Keratinocyte (primary cell): Measurements from ENCODE around the gene HSD17B1. TPM values are rescaled to one million over a fixed set of nuclear protein-coding genes. Genes with fewer than 3 reads are reported as not detected.
"Not testable (repeated sequence)": the region's sequence is repeated elsewhere in the genome, so short reads cannot be mapped to it uniquely, and the experiment has no call there.

ENCODE experiments used
- DNase-seq: peaks from one replicate; pipeline ENCODE4 v3.0.0-alpha.2; 2011; ENCODE audit warnings: low read depth, missing footprints, low spot score
- FAIRE-seq: peaks from 2 replicates; lab custom pipeline; 2011; peaks lifted over from hg19 to GRCh38; lab: Jason Lieb, UNC
- H2AFZ ChIP-seq: 2 replicates; pipeline ENCODE4 v1.6.0; 2012; ENCODE audit warnings: low read length, control low read depth, inconsistent platforms; ENCODE audit not compliant: control insufficient read depth
- H3K27ac ChIP-seq: 2 replicates; pipeline ENCODE4 v1.5.1; 2011; ENCODE audit warnings: low read length; ENCODE audit not compliant: control insufficient read depth, insufficient read depth
- H3K27me3 ChIP-seq: 3 replicates; pipeline ENCODE4 v1.6.0; 2011; ENCODE audit warnings: low read length; ENCODE audit not compliant: control insufficient read depth, insufficient read depth; ENCODE audit errors: extremely low read depth
- H3K36me3 ChIP-seq, 2 experiments: 2 replicates in 1 of 2; 3 replicates in 1 of 2; pipeline ENCODE4 v1.5.1; 2011; ENCODE audit warnings: low read length in 2 of 2, mild to moderate bottlenecking in 1 of 2; ENCODE audit not compliant: control insufficient read depth in 2 of 2, insufficient read depth in 2 of 2; ENCODE audit errors: extremely low read depth in 1 of 2
- H3K4me1 ChIP-seq: 3 replicates; pipeline ENCODE4 v1.5.1; 2011; ENCODE audit warnings: low read length; ENCODE audit not compliant: control insufficient read depth, insufficient read depth; ENCODE audit errors: extremely low read depth
- H3K4me2 ChIP-seq: 3 replicates; pipeline ENCODE4 v1.6.0; 2011; ENCODE audit warnings: low read depth, low read length; ENCODE audit not compliant: control insufficient read depth, insufficient read depth; ENCODE audit errors: extremely low read depth
- H3K4me3 ChIP-seq, 3 experiments: fragments of 200-600 bp in 1 of 3; sonication (generic) in 1 of 3; 2 replicates in 2 of 3; 3 replicates in 1 of 3; pipeline ENCODE4 v1.5.1; 2011 to 2016; ENCODE audit warnings: low read length in 3 of 3, mild to moderate bottlenecking in 3 of 3, control low read depth in 2 of 3, inconsistent platforms in 1 of 3, low read depth in 1 of 3, mixed read lengths in 1 of 3, mixed run types in 1 of 3, moderate library complexity in 1 of 3; ENCODE audit not compliant: control insufficient read depth in 2 of 3, insufficient read depth in 2 of 3; ENCODE audit errors: extremely low read depth in 1 of 3
- H3K79me2 ChIP-seq: 2 replicates; pipeline ENCODE4 v1.6.0; 2012; ENCODE audit warnings: low read length; ENCODE audit not compliant: control insufficient read depth, insufficient read depth
- H3K9ac ChIP-seq: 3 replicates; pipeline ENCODE4 v1.6.0; 2011; ENCODE audit warnings: low read length; ENCODE audit not compliant: control insufficient read depth, insufficient read depth; ENCODE audit errors: extremely low read depth
- H3K9me1 ChIP-seq: 3 replicates; pipeline ENCODE4 v1.6.0; 2011; ENCODE audit warnings: low read length; ENCODE audit not compliant: control insufficient read depth, insufficient read depth; ENCODE audit errors: extremely low read depth
- H3K9me3 ChIP-seq: 2 replicates; pipeline ENCODE4 v1.5.1; 2012; ENCODE audit warnings: low read depth, low read length; ENCODE audit not compliant: control insufficient read depth
- H4K20me1 ChIP-seq: 3 replicates; pipeline ENCODE4 v1.6.0; 2011; ENCODE audit warnings: low read length; ENCODE audit not compliant: control insufficient read depth, insufficient read depth; ENCODE audit errors: extremely low read depth
- EZH2 ChIP-seq: IDR thresholded peaks from one replicate; pipeline ENCODE4 v1.6.1; 2012; ENCODE audit warnings: inconsistent platforms, mild to moderate bottlenecking, low read length, moderate library complexity
- dilution Hi-C: fragments of 300-500 bp; cut with MboI; formaldehyde crosslinking; loops from one replicate; pipeline ENCODE4 v1.7.0; 2020; ENCODE audit warnings: low sequenced_read_pairs; ENCODE audit not compliant: extremely low pct_ligation_motif_present
- polyA minus RNA-seq, 3 experiments: library from RNA; depleted of rRNA, polyadenylated mRNA; stranded (reverse); fragments of >200 nt; gene quantifications; 1 replicate in 1 of 3; 2 replicates in 1 of 3; 3 replicates in 1 of 3; pipeline ENCODE4 v1.2.3, GENCODE V29; 2011
- polyA plus RNA-seq, 5 experiments: library from polyadenylated mRNA; depleted of rRNA in 3 of 5; stranded (reverse) in 3 of 5; stranded (forward) in 1 of 5; unstranded in 1 of 5; fragments of >200 nt; gene quantifications; 1 replicate in 1 of 5; 2 replicates in 3 of 5; 3 replicates in 1 of 5; pipeline versions ENCODE4 v1.2.1 to v1.2.3, GENCODE V29; 2011 to 2012; ENCODE audit warnings: missing spikeins in 2 of 5, low read depth in 1 of 5, low replicate concordance in 1 of 5
- TF ChIP-seq, protein P1 (sequence below), 3 experiments: IDR thresholded peaks in 1 of 3; conservative IDR thresholded peaks in 1 of 3; optimal IDR thresholded peaks in 1 of 3; 2 replicates in 2 of 3; 3 replicates in 1 of 3; pipeline versions ENCODE3 to v1.5.1; 2011; ENCODE audit warnings: low read length in 3 of 3, mild to moderate bottlenecking in 3 of 3, moderate library complexity in 2 of 3, control low read depth in 1 of 3, inconsistent platforms in 1 of 3; ENCODE audit not compliant: insufficient read depth in 2 of 3; ENCODE audit errors: extremely low read depth in 1 of 3

The HSD17B1 gene
- polyA plus RNA-seq (3.6 to 14.7 TPM (median 5.3 TPM) in 3 replicates), polyA minus RNA-seq (1.6 to 4.4 TPM (median 4.4 TPM) in 3 replicates)
- polyA plus RNA-seq (2011; ENCODE audit: low read depth), result 1.2 TPM
- 2.9 and 8.8 TPM in 2 replicates for polyA plus RNA-seq (2011; cell fraction: cytosol; rRNA removed)
- polyA plus RNA-seq (2011; cell fraction: nucleus; rRNA removed), result 2.6 and 4.3 TPM in 2 replicates
- polyA plus RNA-seq (2012; ENCODE audit: low replicate concordance), result 6.6 and 8.9 TPM in 2 replicates
- 21.1 TPM for polyA minus RNA-seq (2011; cell fraction: cytosol; rRNA and poly(A)+ RNA removed)
- 2.3 and 3.5 TPM in 2 replicates for polyA minus RNA-seq (2011; cell fraction: nucleus; rRNA and poly(A)+ RNA removed)

DNA sequence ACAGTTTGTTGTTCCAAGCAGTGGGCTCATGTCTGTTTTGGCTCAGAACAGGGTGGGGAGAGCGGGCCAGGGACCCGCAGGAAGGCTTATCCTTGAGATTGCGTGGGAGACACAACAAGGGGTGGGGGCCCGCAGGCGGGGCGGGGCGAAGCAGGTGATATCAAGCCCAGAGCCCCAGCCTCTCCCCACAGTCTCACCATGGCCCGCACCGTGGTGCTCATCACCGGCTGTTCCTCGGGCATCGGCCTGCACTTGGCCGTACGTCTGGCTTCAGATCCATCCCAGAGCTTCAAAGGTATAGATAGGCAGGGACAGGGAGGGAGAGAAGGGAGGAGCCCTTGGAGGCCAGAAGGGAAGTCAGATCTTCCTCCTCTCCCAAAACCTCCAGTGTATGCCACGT, at the start of gene HSD17B1:
Gene HSD17B1 (plus strand): TSS at position 188 of the 400 bp plus-strand sequence. CDS start 11 bp downstream, at position 199.
- Histone ChIP-seq H3K27ac (peak within 1 kb of the TSS; percentile 54), H3K4me2 (peak within 1 kb of the TSS; percentile 86), H3K79me2 (peaks cover 13% of the 10 kb centered on the region), H2AFZ (peak within 1 kb of the TSS; percentile 63), H3K9ac (peak within 1 kb of the TSS; percentile 78), H3K4me1 (peaks cover 25% of the 10 kb centered on the region), H3K4me3 (peak within 1 kb of the TSS; percentile 71 to 82 (median 80))
- H3K27me3 ChIP-seq, DNase-seq, FAIRE-seq, dilution Hi-C loops, H3K9me3 ChIP-seq, H4K20me1 ChIP-seq, H3K9me1 ChIP-seq, H3K36me3 ChIP-seq: not testable (repeated sequence)

- Histone ChIP-seq H3K79me2 (no peaks in the 10 kb centered on the region), H3K4me3 (no peak overlapping the region), H3K27ac (no peak overlapping the region), H4K20me1 (no peaks in the 10 kb centered on the region), H3K9ac (no peak overlapping the region), H3K36me3 (peaks cover 20 to 29% of the 10 kb centered on the region in 2 experiments), H3K9me3 (no peaks in the 10 kb centered on the region), H3K27me3 (no peaks in the 10 kb centered on the region), H3K4me2 (no peak overlapping the region), H3K4me1 (no peaks in the 10 kb centered on the region), H2AFZ (no peak overlapping the region), H3K9me1 (no peaks in the 10 kb centered on the region)
- TF ChIP-seq, protein P1, sequence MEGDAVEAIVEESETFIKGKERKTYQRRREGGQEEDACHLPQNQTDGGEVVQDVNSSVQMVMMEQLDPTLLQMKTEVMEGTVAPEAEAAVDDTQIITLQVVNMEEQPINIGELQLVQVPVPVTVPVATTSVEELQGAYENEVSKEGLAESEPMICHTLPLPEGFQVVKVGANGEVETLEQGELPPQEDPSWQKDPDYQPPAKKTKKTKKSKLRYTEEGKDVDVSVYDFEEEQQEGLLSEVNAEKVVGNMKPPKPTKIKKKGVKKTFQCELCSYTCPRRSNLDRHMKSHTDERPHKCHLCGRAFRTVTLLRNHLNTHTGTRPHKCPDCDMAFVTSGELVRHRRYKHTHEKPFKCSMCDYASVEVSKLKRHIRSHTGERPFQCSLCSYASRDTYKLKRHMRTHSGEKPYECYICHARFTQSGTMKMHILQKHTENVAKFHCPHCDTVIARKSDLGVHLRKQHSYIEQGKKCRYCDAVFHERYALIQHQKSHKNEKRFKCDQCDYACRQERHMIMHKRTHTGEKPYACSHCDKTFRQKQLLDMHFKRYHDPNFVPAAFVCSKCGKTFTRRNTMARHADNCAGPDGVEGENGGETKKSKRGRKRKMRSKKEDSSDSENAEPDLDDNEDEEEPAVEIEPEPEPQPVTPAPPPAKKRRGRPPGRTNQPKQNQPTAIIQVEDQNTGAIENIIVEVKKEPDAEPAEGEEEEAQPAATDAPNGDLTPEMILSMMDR (optimal IDR thresholded peaks at IDR 0.05 in 1 of 3, IDR thresholded peaks at IDR 0.05 in 1 of 3, conservative IDR thresholded peaks at IDR 0.05 in 1 of 3; ENCODE audit: extremely low read depth in 1 of 3, insufficient read depth in 2 of 3, low read length in 3 of 3), result no peak
- no peak for TF ChIP-seq EZH2
- DNase-seq, result no peak
- dilution Hi-C loops, result loop anchor here (25.0 kb wide), 1 partner anchor 191 kb away; no protein-coding TSS in a partner anchor
- FAIRE-seq, result no peak
Observed at GRCh38 chr17:42502926-42503325, 49.8 kb upstream of the HSD17B1 start.
